Chondrocyte (in vitro differentiated cells): ENCODE data around the gene NXPE3. TPM values are rescaled to one million over a fixed set of nuclear protein-coding genes. Genes with fewer than 3 reads are reported as not detected.

Experiments
- DNase-seq: peaks from one replicate; pipeline ENCODE4 v3.0.0; 2021; ENCODE audit warnings: mixed read lengths, low spot score
- H3K27ac Mint-ChIP-seq: one replicate; pipeline ENCODE4 v1.8.0; 2021; ENCODE audit warnings: mild to moderate bottlenecking, moderate library complexity, mixed read lengths; ENCODE audit not compliant: unreplicated experiment
- H3K27me3 Mint-ChIP-seq: 2 replicates; pipeline ENCODE4 v1.8.0; 2021; ENCODE audit warnings: low read depth, mixed read lengths
- H3K36me3 Mint-ChIP-seq: 2 replicates; pipeline ENCODE4 v1.8.0; 2021; ENCODE audit warnings: low read depth, mixed read lengths
- H3K4me1 Mint-ChIP-seq: 2 replicates; pipeline ENCODE4 v1.8.0; 2021; ENCODE audit warnings: low read depth, mild to moderate bottlenecking, mixed read lengths
- H3K4me3 Mint-ChIP-seq: one replicate; pipeline ENCODE4 v1.8.0; 2021; ENCODE audit warnings: mild to moderate bottlenecking, moderate library complexity, mixed read lengths; ENCODE audit not compliant: unreplicated experiment
- H3K9me3 Mint-ChIP-seq: 2 replicates; pipeline ENCODE4 v1.8.0; 2021; ENCODE audit warnings: low read depth, mixed read lengths
- total RNA-seq: library from RNA; stranded (reverse); gene quantifications from 3 replicates; pipeline ENCODE4 v1.2.1, GENCODE V29; 2021
- TF ChIP-seq, protein P1 (sequence below): fragments of 200-600 bp; sonication (generic); IDR thresholded peaks from 2 replicates; pipeline ENCODE4 v1.5.0; 2021; ENCODE audit warnings: antibody characterized with exemption, mild to moderate bottlenecking, moderate library complexity

The NXPE3 gene
- total RNA-seq, 1 donor from 2014 or later = 20.3 TPM

DNA sequence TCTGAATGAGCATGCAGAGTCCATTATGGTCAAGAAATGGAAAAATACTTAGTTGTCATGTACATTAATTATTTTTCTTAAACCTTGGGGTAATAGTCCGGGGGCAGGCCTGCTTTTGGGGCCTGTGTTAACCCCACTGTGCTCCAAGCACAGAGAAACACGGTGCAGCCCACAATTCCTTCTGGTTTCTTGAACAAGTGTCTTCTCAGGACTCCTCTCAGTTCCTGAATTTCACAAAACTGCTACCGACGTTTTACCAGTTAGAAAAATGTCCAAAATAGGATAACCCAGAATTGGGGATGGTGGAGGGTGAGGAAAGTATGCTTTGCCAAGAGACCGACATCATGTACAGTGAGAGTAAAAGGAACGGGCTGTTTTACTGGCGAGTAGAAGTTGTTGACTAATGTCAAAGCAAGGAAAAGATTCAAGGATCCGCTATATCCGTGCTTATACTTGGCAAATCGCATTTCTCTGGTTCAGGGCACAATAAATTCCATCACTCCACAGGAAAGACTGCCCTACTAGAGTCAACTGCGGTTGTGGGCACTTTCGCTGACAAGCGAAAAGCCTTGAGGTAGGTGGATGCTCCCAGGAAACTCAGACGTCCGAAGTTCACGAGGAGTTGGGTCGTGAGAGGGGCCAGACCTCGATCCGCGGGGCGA lies 495 bp upstream of the NXPE3 start:
- no peak for DNase-seq
- peak overlapping the region; percentile 94 for H3K4me3 Mint-ChIP-seq
- H3K36me3 Mint-ChIP-seq = peaks cover 5% of the 10 kb centered on the region
- no peaks in the 10 kb centered on the region for H3K9me3 Mint-ChIP-seq
- peaks cover 30% of the 10 kb centered on the region for H3K4me1 Mint-ChIP-seq
- TF ChIP-seq, protein P1, sequence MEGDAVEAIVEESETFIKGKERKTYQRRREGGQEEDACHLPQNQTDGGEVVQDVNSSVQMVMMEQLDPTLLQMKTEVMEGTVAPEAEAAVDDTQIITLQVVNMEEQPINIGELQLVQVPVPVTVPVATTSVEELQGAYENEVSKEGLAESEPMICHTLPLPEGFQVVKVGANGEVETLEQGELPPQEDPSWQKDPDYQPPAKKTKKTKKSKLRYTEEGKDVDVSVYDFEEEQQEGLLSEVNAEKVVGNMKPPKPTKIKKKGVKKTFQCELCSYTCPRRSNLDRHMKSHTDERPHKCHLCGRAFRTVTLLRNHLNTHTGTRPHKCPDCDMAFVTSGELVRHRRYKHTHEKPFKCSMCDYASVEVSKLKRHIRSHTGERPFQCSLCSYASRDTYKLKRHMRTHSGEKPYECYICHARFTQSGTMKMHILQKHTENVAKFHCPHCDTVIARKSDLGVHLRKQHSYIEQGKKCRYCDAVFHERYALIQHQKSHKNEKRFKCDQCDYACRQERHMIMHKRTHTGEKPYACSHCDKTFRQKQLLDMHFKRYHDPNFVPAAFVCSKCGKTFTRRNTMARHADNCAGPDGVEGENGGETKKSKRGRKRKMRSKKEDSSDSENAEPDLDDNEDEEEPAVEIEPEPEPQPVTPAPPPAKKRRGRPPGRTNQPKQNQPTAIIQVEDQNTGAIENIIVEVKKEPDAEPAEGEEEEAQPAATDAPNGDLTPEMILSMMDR = no peak
- no peaks in the 10 kb centered on the region for H3K27me3 Mint-ChIP-seq
- H3K27ac Mint-ChIP-seq = peak overlapping the region; percentile 94

DNA sequence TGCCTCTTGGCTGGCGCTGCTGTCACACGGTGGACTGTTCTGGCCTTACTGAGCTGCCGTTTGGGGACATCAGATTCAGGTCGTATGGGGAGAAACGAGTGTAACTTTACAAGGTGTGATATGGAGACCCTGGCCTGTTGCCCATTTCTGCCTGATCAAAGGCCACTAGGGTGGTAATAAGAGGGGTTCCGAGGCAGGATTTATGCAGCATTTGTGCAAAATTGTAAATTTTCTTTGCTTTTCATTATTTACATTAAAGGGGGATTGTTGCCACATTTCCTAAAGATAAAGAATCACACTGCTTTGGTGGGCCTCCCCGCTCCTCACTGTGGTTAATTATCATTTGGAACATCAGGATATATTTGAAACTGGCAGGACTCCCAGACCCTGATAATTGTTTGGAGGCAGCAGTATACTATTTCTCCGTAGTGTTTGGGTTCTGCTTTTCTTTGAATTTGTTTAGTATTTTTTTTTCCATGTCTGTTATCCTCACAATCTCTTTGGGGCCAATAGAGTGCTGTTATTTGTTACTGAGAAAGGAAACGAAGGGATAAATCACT lies 891 bp downstream of the NXPE3 start:
- H3K4me3 Mint-ChIP-seq = peak overlapping the region; percentile 94
- H3K36me3 Mint-ChIP-seq = peaks cover 18% of the 10 kb centered on the region
- DNase-seq = no peak
- H3K4me1 Mint-ChIP-seq = peaks cover 30% of the 10 kb centered on the region
- H3K27me3 Mint-ChIP-seq = no peaks in the 10 kb centered on the region
- peak overlapping the region; percentile 94 for H3K27ac Mint-ChIP-seq
- TF ChIP-seq, protein P1 = no peak
- H3K9me3 Mint-ChIP-seq = no peaks in the 10 kb centered on the region

DNA sequence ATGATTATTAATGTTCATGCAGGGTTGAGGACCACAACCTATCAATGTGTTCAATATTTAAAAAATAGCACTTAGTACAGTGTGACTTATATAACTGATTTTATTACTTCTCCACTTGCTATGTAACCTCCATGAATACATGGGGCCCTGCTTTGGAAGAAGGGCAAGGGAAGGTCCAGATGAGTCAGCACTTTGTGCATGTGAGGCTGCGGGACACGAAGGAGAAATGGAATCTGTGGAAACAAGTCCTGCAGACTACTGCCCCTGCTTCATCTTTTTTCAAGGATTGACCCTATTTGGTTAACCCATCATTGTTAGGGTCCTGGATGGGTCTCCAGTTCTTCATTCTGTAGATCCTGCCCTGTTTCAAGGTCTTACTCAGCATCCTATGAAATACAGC lies 1.6 kb downstream of the NXPE3 start:
- no peak for DNase-seq
- Mint-ChIP-seq H3K27ac (peak overlapping the region; percentile 94), H3K36me3 (peaks cover 24% of the 10 kb centered on the region), H3K4me1 (peaks cover 30% of the 10 kb centered on the region), H3K27me3 (no peaks in the 10 kb centered on the region), H3K4me3 (peak overlapping the region; percentile 94), H3K9me3 (no peaks in the 10 kb centered on the region)
- TF ChIP-seq, protein P1 = no peak

DNA sequence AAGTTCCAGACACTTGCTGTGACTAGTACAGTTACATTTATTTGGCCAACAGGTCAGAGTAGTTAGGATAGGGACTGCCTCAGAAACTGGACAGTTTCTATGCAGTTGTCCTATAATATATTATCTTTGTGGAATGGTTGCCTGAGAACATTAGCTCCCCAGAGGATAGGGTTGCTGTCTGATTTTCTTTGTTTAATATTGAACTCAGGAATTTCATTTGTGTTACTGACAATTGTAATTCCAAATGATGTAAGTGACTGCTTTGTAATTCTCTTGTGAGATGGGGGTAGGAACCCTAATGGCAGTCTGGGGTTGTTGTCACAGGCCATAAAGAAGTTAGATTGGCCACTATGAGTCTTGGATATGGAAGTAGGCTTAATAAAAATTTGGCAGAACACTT lies 2.2 kb downstream of the NXPE3 start:
- peak overlapping the region; percentile 94 for H3K27ac Mint-ChIP-seq
- H3K4me1 Mint-ChIP-seq = peaks cover 30% of the 10 kb centered on the region
- H3K36me3 Mint-ChIP-seq = peaks cover 26% of the 10 kb centered on the region
- DNase-seq = no peak
- peak overlapping the region; percentile 94 for H3K4me3 Mint-ChIP-seq
- TF ChIP-seq, protein P1 = no peak
- H3K27me3 Mint-ChIP-seq = no peaks in the 10 kb centered on the region
- no peaks in the 10 kb centered on the region for H3K9me3 Mint-ChIP-seq

DNA sequence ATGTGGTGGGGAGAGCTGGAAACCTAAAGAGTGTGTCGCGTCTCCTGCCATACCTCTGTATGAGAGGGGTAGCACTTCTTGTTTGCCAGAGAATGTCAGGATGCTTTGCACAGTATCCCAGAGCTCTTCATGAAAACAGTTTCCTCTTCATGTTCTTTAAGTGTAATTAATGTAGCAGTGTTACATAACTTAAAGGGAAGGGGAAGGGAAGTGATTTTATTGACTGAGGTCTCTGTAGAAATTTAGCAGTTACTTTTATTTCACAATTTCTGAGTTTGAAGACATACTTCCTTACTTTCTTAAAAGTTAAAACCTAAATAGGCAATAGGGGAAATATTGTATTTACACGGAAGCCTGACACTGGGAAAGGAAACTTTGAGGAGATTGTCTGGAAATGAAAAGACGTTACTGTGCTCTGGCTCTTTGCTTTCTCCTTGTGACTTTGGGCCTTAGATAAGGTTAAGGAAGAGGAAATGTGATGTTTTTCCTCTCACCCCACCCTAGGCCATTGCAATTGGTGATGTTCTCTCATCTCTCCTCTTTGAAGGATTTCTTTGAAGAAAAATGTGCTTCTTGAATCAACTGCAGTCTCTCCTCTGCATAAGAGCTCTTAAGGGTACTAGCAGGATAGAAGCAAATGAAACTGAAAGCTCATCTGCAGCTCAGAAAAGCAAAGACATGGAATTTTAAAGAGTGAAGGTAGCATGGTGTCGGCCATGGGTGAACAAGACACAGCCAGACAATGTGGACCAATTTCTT lies 6.0 kb downstream of the NXPE3 start:
- Mint-ChIP-seq H3K27ac (no peak overlapping the region), H3K4me3 (no peak overlapping the region)

More for the DNA sequence above, 6.0 kb downstream of the NXPE3 start:
- Mint-ChIP-seq H3K4me1 (peaks cover 17% of the 10 kb centered on the region), H3K9me3 (no peaks in the 10 kb centered on the region), H3K27me3 (no peaks in the 10 kb centered on the region), H3K36me3 (peaks cover 49% of the 10 kb centered on the region)
- DNase-seq = no peak
- TF ChIP-seq, protein P1 = no peak
